ENCODE data around the gene PCGF3. TPM values are rescaled to one million over a fixed set of nuclear protein-coding genes. Genes with fewer than 3 reads are reported as not detected.
"Not testable (repeated sequence)": the region's sequence is repeated elsewhere in the genome, so short reads cannot be mapped to it uniquely, and the experiment has no call there.

Gene PCGF3
- total RNA-seq, 1 donor from 2014 or later = 65.7 TPM

- DNase-seq (ENCODE audit: low read depth, low spot score) = no peak
Measured at GRCh38 chr4:740011-740410, 34.4 kb downstream of the PCGF3 start.

- DNase-seq (ENCODE audit: low read depth, low spot score) = no peak
Measured at GRCh38 chr4:740656-741282, 35.1 kb downstream of the PCGF3 start.

- DNase-seq (ENCODE audit: low read depth, low spot score) = no peak
Measured at GRCh38 chr4:742096-742741, 36.6 kb downstream of the PCGF3 start.

GRCh38 chr4:742742-743311 is 37.2 kb downstream of the PCGF3 start:
- DNase-seq (ENCODE audit: low read depth, low spot score) = no peak

GRCh38 chr4:743463-744211 is 38.0 kb downstream of the PCGF3 start:
- no peak for DNase-seq (ENCODE audit: low read depth, low spot score)

GRCh38 chr4:744212-744841 is 38.7 kb downstream of the PCGF3 start:
- no peak for DNase-seq (ENCODE audit: low read depth, low spot score)

- no peak for DNase-seq (ENCODE audit: low read depth, low spot score)
Measured at GRCh38 chr4:747546-748170, 42.0 kb downstream of the PCGF3 start.

GRCh38 chr4:748461-748860 is 42.8 kb downstream of the PCGF3 start:
- DNase-seq (ENCODE audit: low read depth, low spot score) = no peak

- no peak for DNase-seq (ENCODE audit: low read depth, low spot score)
Measured at GRCh38 chr4:749698-750666, 44.4 kb downstream of the PCGF3 start.

- DNase-seq (ENCODE audit: low read depth, low spot score) = no peak
Measured at GRCh38 chr4:751676-752075, 46.0 kb downstream of the PCGF3 start.

GRCh38 chr4:752196-752861 is 46.7 kb downstream of the PCGF3 start:
- no peak for DNase-seq (ENCODE audit: low read depth, low spot score)

- DNase-seq (ENCODE audit: low read depth, low spot score) = not testable (repeated sequence)
Measured at GRCh38 chr4:753186-753585, 47.6 kb downstream of the PCGF3 start.

GRCh38 chr4:754221-755120 is 48.8 kb downstream of the PCGF3 start:
- DNase-seq (ENCODE audit: low read depth, low spot score) = no peak

GRCh38 chr4:757111-757510 is 51.5 kb downstream of the PCGF3 start:
- no peak for DNase-seq (ENCODE audit: low read depth, low spot score)

GRCh38 chr4:759810-760209 is 54.2 kb downstream of the PCGF3 start:
- not testable (repeated sequence) for DNase-seq (ENCODE audit: low read depth, low spot score)

- DNase-seq (ENCODE audit: low read depth, low spot score) = no peak
Measured at GRCh38 chr4:760616-761015, 55.0 kb downstream of the PCGF3 start.

GRCh38 chr4:761086-761485 is 55.5 kb downstream of the PCGF3 start:
- DNase-seq (ENCODE audit: low read depth, low spot score) = no peak

- DNase-seq (ENCODE audit: low read depth, low spot score) = no peak
Measured at GRCh38 chr4:761739-762138, 56.1 kb downstream of the PCGF3 start.
